Measurements from ENCODE around the gene NOS1.
"Not testable (repeated sequence)": the region's sequence is repeated elsewhere in the genome, so short reads cannot be mapped to it uniquely, and the experiment has no call there.

Gene NOS1

DNA sequence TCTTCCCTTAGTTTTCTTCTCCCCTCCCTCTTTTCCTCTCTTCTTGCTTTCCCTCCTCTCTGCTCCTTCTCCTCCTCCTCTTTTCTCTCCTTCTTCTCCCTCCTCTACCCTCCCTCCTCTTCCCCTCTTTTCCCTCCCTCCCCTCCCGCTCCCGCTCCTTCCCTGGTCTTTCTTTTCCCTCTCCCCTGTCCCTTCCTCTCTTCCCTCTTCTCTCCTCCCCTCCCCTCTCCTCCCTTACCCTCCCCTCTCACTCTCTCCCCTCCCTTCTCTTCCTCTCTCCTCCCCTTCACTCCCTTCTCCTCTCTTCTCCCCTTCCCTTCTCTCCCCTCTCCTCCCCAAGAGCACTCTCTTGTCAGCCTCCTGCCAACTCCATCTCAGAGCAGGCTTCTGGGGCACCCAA lies 153.8 kb downstream of the NOS1 start:
- DNase-seq: no peak

GRCh38 chr12:117202556-117202955 lies 158.9 kb downstream of the NOS1 start:
- DNase-seq: no peak

DNA sequence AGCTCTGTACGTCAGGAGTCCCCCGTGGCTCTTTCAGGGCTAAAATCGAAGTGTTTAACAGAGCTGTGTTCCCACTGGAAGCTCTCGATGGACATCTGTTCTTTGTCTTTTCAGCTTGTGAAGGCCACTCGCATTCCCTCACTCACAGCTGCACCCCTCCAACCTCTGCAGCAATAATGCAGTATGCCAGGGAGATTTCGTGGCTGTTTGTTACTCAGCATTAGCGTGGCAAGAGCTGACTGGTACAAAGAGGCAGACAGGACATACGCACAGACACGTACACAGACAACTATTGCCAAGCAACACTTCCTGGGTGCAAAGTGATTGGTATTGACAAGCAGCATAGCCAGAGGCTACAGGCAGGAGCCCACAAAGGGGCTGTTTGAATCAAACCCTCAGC lies 159.4 kb downstream of the NOS1 start:
- DNase-seq: no peak

DNA sequence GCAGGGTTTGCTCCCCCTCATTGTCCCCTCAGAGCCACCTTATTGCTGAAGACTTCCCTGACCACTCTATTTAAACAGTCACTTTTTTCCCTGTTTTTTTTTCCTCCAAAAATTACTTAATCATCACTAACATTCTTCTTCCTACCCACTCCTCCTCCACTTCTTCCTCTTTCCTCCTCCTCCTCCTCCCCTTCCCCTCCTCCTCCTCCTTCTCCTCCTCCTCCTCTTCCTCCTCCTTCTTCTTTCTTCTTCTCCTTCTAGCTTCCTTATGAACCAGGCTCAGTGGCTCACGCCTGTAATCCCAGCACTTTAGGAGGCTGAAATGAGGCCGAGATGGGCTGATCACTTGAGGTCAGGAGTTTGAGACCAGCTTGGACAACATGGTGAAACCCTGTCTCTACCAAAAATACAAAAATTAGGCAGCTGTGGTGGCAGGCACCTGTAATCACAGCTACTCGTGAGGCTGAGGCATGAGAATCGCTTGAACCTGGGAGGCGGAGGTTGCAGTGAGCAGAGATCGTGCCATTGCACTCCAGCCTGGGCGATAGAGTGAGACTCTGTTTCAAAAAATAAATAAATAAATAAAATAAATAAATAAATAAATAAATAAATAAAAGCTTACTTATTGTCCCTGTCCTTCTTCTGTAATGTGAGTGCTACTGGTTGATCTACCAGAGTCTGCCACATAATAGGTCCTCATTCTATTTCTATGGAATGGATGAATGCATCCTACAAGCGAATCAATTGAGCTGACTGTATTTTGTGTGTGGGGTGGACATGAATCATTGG lies 161.3 kb downstream of the NOS1 start:
- not testable (repeated sequence) for DNase-seq

GRCh38 chr12:117196334-117196733 lies 165.1 kb downstream of the NOS1 start:
- DNase-seq: not testable (repeated sequence)

GRCh38 chr12:117195027-117195426 lies 166.4 kb downstream of the NOS1 start:
- not testable (repeated sequence) for DNase-seq

GRCh38 chr12:117193903-117194302 lies 167.5 kb downstream of the NOS1 start:
- no peak for DNase-seq

DNA sequence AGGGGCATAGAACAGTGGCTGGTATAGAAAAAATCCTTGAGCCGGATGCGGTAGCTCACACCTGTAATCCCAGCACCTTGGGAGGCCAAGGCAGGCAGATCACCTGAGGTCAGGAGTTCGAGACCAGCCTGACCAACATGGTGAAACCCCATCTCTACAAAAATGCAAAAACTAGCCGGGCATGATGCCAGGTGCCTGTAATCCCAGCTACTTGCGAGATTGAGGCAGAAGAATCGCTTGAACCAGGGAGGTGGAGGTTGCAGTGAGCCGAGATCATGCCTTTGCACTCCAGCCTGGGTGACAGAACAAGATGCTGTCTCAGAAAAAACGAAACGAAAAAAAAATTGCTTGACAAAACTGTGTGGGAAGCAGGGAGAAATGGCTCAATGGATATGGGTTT lies 168.8 kb downstream of the NOS1 start:
- DNase-seq: not testable (repeated sequence)

DNA sequence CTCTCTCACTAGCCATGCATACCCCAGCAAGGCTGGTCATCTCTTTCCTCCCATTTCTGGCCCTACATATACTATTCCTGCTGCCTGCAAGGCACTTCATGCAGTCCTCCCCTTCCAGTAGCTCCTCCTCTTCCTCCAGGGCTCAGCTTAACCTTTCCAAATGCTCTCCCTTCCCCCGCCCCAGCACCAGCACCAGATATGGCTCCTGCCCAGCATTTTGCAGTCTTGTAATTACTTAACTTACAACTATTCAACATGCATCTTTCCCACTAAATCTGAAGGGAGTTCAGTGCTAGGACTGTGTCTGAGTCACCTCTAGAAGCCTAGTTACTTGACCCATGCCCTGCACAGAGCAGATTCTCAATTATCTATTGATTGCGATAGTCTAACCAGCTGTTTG lies 169.4 kb downstream of the NOS1 start:
- DNase-seq: no peak

DNA sequence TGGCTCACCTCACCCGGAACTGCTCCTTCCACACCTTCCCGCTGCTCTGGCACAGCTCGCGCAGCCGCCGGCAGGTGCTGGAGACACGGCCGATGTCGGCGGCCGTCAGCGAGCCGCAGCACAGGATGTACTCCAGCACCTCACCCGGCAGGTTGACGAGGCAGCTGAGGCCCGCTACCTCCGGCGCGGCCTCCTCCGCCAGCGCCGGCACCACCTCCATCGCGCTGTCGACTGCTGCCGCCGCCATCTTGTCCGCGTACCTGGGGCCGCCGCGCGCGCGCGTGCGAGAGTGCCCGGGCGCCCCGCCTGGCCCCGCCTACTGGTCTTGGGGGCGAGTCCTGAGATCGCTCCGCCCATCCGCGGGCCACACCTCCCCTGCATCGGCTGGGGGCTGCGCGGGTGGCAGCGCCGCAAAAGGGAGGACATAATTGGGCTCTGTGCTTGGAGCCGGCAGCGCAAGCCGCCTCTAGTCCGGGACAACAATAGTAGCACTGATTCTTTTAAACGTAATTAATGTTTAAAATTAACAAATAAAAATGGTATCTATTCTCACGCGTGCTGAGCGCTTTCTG lies 171.1 kb downstream of the NOS1 start, which contains the start of gene FBXO21:
TSS of gene FBXO21 (minus strand) at position 261 of the 572 bp plus-strand sequence. CDS start at position 247, 14 bp downstream.
- peak; percentile 85 for DNase-seq

- peak; percentile 21 for DNase-seq
Observed at GRCh38 chr12:117189725-117190209, 171.7 kb downstream of the NOS1 start.

GRCh38 chr12:117188961-117189724 lies 172.3 kb downstream of the NOS1 start:
- DNase-seq: peak; percentile 24

DNA sequence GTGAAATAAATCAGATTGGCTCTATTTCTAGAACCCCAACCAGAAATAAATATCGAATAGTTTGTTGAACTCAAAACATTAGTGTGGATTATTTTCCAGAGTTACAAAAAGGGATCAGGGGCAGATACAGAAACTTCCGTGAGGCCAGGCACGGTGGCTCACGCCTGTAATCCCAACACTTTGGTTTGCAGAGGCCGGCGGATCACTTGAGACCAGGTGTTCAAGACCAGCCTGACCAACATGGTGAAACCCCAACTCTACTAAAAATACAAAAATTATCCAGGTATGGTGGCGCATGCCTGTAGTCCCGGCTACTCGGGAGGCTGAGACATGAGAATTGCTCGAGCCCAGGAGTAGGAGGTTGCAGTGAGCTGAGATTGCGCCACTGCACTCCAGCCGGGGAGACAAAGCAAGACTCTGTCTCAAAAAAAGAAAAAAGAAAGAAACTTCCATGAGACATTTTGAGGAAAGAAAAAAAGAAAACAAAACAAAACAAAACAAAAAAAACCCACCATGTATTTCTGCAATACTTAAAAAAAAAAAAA lies 173.2 kb downstream of the NOS1 start:
- no peak for DNase-seq

GRCh38 chr12:117187421-117187820 lies 174.0 kb downstream of the NOS1 start:
- DNase-seq: no peak

- DNase-seq: no peak
Observed at GRCh38 chr12:117182866-117183265, 178.6 kb downstream of the NOS1 start.

DNA sequence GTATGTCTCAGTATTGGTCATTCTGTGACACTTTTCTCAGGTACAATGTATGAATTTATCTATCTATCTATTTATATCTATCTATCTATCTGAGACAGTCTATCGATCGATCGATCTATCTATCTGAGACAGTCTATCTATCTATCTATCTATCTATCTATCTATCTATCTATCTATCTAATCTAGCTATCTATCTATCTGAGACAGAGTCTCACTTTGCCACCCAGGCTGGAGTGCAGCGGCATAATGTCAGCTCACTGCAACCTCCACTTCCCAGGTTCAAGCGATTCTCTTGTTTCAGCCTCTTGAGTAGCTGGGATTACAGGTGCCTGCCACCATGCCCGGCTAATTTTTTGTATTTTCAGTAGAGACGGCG lies 180.0 kb downstream of the NOS1 start:
- not testable (repeated sequence) for DNase-seq

DNA sequence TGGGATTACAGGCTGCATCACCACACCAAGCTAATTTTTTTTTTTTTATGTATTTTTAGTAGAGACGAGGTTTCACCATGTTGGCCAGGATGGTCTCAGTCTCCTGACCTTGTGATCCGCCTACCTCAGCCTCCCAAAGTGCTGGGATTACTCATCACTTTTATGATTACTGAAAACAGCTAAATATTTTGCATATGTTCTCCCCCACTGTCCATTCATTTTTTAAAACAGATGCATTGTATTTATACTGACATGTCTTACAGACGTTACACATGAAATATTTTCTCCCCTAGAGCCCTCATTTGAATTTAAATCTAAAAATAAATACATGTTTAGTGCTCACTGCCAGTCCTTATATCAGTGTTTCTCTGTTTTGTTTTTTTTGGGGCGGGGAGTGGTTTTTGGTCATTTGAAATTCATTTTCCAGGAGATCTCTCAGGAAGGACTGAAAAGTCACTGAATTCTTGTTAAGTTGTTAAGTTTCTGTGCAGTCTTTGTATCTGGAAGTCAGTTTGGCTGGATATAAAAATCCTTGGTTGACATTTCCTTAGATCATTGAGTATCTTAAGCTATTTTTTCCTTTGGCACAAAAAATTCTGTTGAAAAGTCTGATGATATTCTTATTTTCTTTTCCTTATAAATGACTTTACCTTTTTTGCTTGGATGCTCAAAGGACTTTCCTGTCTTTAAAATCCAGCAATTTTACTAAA lies 180.5 kb downstream of the NOS1 start:
- DNase-seq: no peak

DNA sequence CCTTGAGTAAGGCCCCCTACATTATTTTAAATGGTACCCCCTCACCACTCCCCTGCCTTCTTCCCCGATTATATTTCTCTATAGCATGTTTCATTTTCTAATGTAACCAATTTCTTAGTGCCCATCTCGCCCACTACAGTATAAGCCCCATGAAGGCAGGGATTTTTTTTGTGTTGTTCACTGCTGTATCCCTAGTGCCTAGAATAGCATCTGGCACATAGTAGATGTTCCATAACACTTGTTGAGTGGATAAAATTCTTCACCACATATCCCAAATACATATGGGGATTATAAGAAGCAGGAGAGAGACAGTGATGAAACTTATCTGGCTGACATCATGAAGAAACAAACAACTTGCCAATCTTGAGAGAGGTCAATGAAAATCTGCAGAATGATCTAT lies 182.7 kb downstream of the NOS1 start:
- no peak for DNase-seq

DNA sequence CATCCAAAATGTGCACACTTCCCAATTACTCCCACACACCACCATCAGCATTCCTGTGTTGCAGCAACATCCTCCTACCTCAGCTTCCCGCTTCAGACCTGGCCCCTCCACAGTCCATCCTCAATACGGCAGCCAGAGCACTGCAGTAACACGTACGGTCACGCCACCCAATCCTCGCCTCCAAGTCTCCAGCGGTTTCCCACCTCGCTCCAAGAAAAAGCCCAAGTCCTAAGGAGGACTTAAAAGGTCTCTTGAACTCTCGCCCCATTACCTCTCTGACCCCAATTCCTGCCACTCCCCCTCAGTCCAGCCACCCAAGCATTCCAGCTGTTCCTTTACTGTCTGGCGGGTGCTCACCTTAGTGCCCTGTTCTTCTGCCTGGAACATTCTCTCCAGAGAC lies 183.1 kb downstream of the NOS1 start:
- DNase-seq: no peak

DNA sequence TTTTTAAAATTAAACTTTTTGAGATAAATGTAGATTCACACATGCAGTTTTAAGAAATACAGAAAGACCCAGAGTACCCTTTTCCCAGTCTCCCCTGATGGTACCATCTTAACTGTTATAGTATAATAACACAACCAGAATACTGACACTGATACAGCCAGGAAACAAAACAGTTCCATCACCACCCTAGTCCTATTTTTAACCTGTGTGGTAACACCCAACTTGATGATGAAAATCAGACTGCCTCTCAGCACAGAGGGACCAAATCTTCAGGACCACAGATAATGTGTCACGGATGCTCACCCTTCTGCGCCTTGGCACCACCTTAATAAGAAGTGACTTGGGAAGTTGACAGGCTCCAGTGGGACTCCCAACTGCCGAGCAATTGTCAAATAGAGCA lies 189.3 kb downstream of the NOS1 start:
- no peak for DNase-seq

DNA sequence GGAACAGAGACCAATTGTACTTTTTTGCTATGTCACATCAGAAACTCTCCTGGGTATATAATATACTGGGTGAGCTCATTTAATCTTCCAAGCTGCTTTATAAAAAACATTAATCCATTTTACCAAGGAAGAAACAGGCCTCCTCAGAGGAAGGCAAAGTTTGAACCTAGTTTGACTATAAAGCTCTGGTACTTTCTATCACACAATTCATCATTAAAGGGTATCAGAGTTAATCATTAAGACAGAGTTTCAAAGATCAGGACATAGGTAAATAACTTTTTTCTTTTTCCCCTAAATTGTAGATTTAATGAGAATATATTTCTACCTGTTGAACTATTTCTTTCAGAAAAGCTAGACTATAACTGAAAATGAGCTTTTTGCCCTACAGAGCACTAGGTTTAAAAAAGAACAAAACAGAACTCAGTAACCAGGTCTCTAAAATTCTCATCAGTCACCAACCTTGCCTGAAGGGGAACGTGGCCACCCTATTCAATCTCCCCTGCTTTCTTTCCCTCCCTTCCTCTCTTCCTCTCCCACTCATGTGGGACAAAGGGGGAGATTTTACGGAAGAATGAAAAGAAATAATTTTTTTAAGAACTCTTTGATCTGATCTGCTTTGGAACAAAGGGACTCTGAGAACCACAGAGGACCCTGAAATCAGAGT lies 189.8 kb downstream of the NOS1 start:
- DNase-seq: no peak

GRCh38 chr12:117169548-117169947 lies 191.9 kb downstream of the NOS1 start:
- no peak for DNase-seq
